NT2/D1 (cell line): Measurements from ENCODE around the gene ROBO1.

Source experiments
- SUZ12 ChIP-seq: IDR thresholded peaks from 2 replicates; pipeline ENCODE4 v1.6.1; 2011; ENCODE audit not compliant: insufficient read length, insufficient read depth; ENCODE audit errors: extremely low read depth
- YY1 ChIP-seq: IDR thresholded peaks from 2 replicates; pipeline ENCODE4 v1.6.1; 2011; ENCODE audit not compliant: insufficient read length, insufficient read depth
- ZNF274 ChIP-seq: IDR thresholded peaks from 2 replicates; pipeline ENCODE4 v1.6.1; 2011; ENCODE audit warnings: mild to moderate bottlenecking, low read depth, low read length

DNA sequence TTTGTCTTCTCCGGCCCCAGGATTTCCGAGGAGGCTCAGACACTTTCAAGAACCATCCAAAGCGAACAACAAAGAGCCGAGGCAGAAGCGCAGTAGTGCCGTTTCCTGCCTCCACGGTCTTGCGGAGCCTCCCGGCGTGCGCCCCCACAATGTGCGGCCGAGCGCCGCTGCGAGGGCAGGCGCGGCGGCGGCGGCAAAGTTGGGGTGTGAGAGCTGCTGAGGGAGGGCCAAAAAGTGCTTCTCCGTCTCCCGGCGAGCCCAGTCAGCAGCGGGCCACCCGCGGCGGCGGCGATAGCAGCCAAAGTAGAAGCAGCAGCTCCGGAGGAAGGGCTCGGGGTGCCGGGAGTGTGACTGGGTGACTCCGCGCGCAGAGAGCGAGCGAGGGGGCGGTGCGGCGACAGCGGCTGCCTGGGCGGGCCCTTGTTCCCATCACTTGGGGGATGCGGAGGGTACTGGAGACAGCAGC, 749.1 kb downstream of the ROBO1 start:
- TF ChIP-seq YY1 (no peak), ZNF274 (no peak), SUZ12 (no peak)
